Trophoblast cell (in vitro differentiated cells and primary cell): Measurements from ENCODE around the gene MTRF1.

ENCODE experiments used
- DNase-seq, 2 donors: peaks; one replicate each; pipeline ENCODE4 v3.0.0-alpha.2; 2016
- H2AFZ ChIP-seq: 2 replicates; pipeline ENCODE4 v1.6.1; 2013; ENCODE audit warnings: low read length, moderate library complexity, mild to moderate bottlenecking; ENCODE audit not compliant: insufficient read depth, poor library complexity
- H2AK5ac ChIP-seq: 2 replicates; pipeline ENCODE4 v1.6.1; 2013; ENCODE audit warnings: mild to moderate bottlenecking, low read length
- H2BK120ac ChIP-seq: 2 replicates; pipeline ENCODE4 v1.6.1; 2013; ENCODE audit warnings: low read length, mild to moderate bottlenecking, moderate library complexity; ENCODE audit not compliant: insufficient read depth, poor library complexity
- H2BK12ac ChIP-seq: 2 replicates; pipeline ENCODE4 v1.6.1; 2013; ENCODE audit warnings: mild to moderate bottlenecking, low read length, moderate library complexity
- H2BK5ac ChIP-seq: 2 replicates; pipeline ENCODE4 v1.6.1; 2013; ENCODE audit warnings: low read length, low read depth, moderate library complexity, mild to moderate bottlenecking; ENCODE audit not compliant: poor library complexity
- H3K14ac ChIP-seq: 2 replicates; pipeline ENCODE4 v1.6.1; 2013; ENCODE audit warnings: mild to moderate bottlenecking, low read length
- H3K18ac ChIP-seq: 2 replicates; pipeline ENCODE4 v1.6.1; 2013; ENCODE audit warnings: mild to moderate bottlenecking, low read length
- H3K23ac ChIP-seq: 2 replicates; pipeline ENCODE4 v1.6.1; 2013; ENCODE audit warnings: low read length
- H3K27ac ChIP-seq: 2 replicates; pipeline ENCODE4 v1.5.1; 2013; ENCODE audit warnings: low read depth, mild to moderate bottlenecking, inconsistent platforms, low read length, moderate library complexity
- H3K27me3 ChIP-seq: 2 replicates; pipeline ENCODE4 v1.6.1; 2013; ENCODE audit warnings: inconsistent platforms, mild to moderate bottlenecking, low read length, moderate library complexity; ENCODE audit not compliant: insufficient read depth
- H3K36me3 ChIP-seq, 2 experiments: 1 replicate in 1 of 2; 2 replicates in 1 of 2; pipeline ENCODE4 v1.6.1; 2013; ENCODE audit warnings: low read length in 2 of 2, mild to moderate bottlenecking in 2 of 2, moderate library complexity in 1 of 2; ENCODE audit not compliant: insufficient read depth in 2 of 2, control insufficient read depth in 1 of 2
- H3K4ac ChIP-seq: 2 replicates; pipeline ENCODE4 v1.6.1; 2013; ENCODE audit warnings: low read depth, mild to moderate bottlenecking, low read length, moderate library complexity
- H3K4me1 ChIP-seq, 2 experiments: 1 replicate in 1 of 2; 2 replicates in 1 of 2; pipeline ENCODE4 v1.6.1; 2013; ENCODE audit warnings: low read length in 2 of 2, mild to moderate bottlenecking in 2 of 2, moderate library complexity in 1 of 2; ENCODE audit not compliant: insufficient read depth in 2 of 2, control insufficient read depth in 1 of 2
- H3K4me2 ChIP-seq: 2 replicates; pipeline ENCODE4 v1.6.1; 2013; ENCODE audit warnings: inconsistent platforms, mild to moderate bottlenecking, low read length, moderate library complexity
- H3K4me3 ChIP-seq: 2 replicates; pipeline ENCODE4 v1.5.1; 2013; ENCODE audit warnings: mild to moderate bottlenecking, low read depth, low read length, inconsistent platforms
- H3K79me1 ChIP-seq: one replicate; pipeline ENCODE4 v1.6.1; 2013; ENCODE audit warnings: low read length
- H3K79me2 ChIP-seq: 2 replicates; pipeline ENCODE4 v1.6.1; 2013; ENCODE audit warnings: low read length, mild to moderate bottlenecking; ENCODE audit not compliant: control insufficient read depth, insufficient read depth, poor library complexity
- H3K9ac ChIP-seq: 2 replicates; pipeline ENCODE4 v1.6.1; 2013; ENCODE audit warnings: mild to moderate bottlenecking, low read length
- H3K9me3 ChIP-seq: 2 replicates; pipeline ENCODE4 v1.6.1; 2013; ENCODE audit warnings: low read depth, mild to moderate bottlenecking, control low read depth, inconsistent platforms, low read length; ENCODE audit not compliant: insufficient read depth
- H4K12ac ChIP-seq: 2 replicates; pipeline ENCODE4 v1.6.1; 2013; ENCODE audit warnings: low read depth, mild to moderate bottlenecking, low read length, moderate library complexity
- H4K8ac ChIP-seq: 2 replicates; pipeline ENCODE4 v1.6.1; 2013; ENCODE audit warnings: low read depth, mild to moderate bottlenecking, low read length, moderate library complexity
- H4K91ac ChIP-seq: one replicate; pipeline ENCODE4 v1.6.1; 2013; ENCODE audit warnings: low read depth, mild to moderate bottlenecking, low read length, moderate library complexity
- WGBS: extraction: QIAGEN DNeasy Blood & Tissue Kit; methylation state at CpG from one replicate; pipeline ENCODE4 v1.1.7; 2013; ENCODE audit warnings: missing lambda C conversion rate; ENCODE audit not compliant: insufficient read length, insufficient coverage; ENCODE audit errors: extremely low coverage; 5-methylcytosine and 5-hydroxymethylcytosine counted together

MTRF1 gene

GRCh38 chr13:41276824-41277223, 13.4 kb upstream of the MTRF1 start:
- Histone ChIP-seq H2AFZ (no peak overlapping the region), H3K23ac (no peak overlapping the region), H3K27me3 (no peaks in the 10 kb centered on the region), H3K79me2 (no peaks in the 10 kb centered on the region), H4K12ac (no peak overlapping the region), H3K4me1 (no peaks in the 10 kb centered on the region), H3K27ac (no peak overlapping the region), H4K91ac (no peak overlapping the region), H3K4me3 (no peak overlapping the region), H2BK5ac (no peak overlapping the region), H3K4me2 (no peak overlapping the region), H3K9ac (no peak overlapping the region), H2AK5ac (no peak overlapping the region), H3K79me1 (no peaks in the 10 kb centered on the region), H2BK120ac (no peak overlapping the region), H3K18ac (no peak overlapping the region), H3K9me3 (no peaks in the 10 kb centered on the region), H3K4ac (no peak overlapping the region), H3K36me3 (no peaks in the 10 kb centered on the region), H4K8ac (no peak overlapping the region), H3K14ac (no peak overlapping the region), H2BK12ac (no peak overlapping the region)
- no peak for DNase-seq

- no peaks in the 10 kb centered on the region for H3K27me3 ChIP-seq
- H3K79me2 ChIP-seq, result no peaks in the 10 kb centered on the region
- H3K36me3 ChIP-seq, result no peaks in the 10 kb centered on the region
- no peak overlapping the region for H3K9ac ChIP-seq
- no peak overlapping the region for H2BK5ac ChIP-seq
- H3K14ac ChIP-seq, result no peak overlapping the region
- no peak overlapping the region for H3K27ac ChIP-seq
- H3K4ac ChIP-seq, result no peak overlapping the region
- no peak overlapping the region for H3K18ac ChIP-seq
- no peak overlapping the region for H3K4me3 ChIP-seq
- no peak overlapping the region for H2BK120ac ChIP-seq
- no peak overlapping the region for H2BK12ac ChIP-seq
- WGBS, result no CpG with 5 or more reads among the region's 11 CpGs
- H3K23ac ChIP-seq, result no peak overlapping the region
- H3K9me3 ChIP-seq, result no peaks in the 10 kb centered on the region
- H2AK5ac ChIP-seq, result no peak overlapping the region
- H3K79me1 ChIP-seq, result no peaks in the 10 kb centered on the region
- no peak overlapping the region for H4K91ac ChIP-seq
- H2AFZ ChIP-seq, result no peak overlapping the region
- H4K8ac ChIP-seq, result no peak overlapping the region
- no peak for DNase-seq
- H3K4me2 ChIP-seq, result no peak overlapping the region
- no peaks in the 10 kb centered on the region for H3K4me1 ChIP-seq
- H4K12ac ChIP-seq, result no peak overlapping the region
Observed at GRCh38 chr13:41274881-41275280, 11.5 kb upstream of the MTRF1 start.

DNA sequence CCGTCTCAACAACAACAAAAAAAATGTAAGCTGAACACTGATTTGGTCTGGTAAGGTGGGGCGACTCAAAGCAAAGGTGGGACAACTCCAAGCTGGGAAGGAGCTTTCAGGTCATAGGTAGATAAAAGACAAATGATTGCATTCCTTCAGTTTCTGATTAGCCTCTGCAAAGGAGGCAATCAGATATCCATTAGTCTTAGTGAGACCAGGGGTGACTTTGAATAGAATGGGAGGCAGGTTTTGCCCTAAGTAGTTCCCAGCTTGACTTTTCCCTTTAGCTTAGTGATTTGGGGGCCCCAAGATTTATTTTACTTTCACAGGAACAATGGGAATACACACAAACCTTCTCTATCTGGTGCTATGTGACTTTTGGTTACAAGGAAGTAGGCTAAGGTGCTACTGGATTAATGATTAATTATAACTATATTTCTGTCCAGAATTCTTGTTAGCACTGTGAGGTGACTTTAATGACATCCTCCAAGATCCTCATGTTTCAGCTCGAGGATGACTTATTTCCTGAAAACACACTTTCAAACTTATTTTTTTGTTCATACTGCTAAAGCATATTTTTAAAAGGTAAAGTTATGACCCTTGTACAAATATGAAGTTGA, 10.6 kb upstream of the MTRF1 start:
- no peaks in the 10 kb centered on the region for H3K4me1 ChIP-seq
- no peak overlapping the region for H3K9ac ChIP-seq
- no peak overlapping the region for H2BK120ac ChIP-seq
- H3K79me2 ChIP-seq, result no peaks in the 10 kb centered on the region
- H4K8ac ChIP-seq, result no peak overlapping the region
- H4K91ac ChIP-seq, result no peak overlapping the region
- DNase-seq, result no peak
- no peak overlapping the region for H3K18ac ChIP-seq
- no peak overlapping the region for H3K23ac ChIP-seq
- no peak overlapping the region for H2BK5ac ChIP-seq
- no peak overlapping the region for H3K4me3 ChIP-seq
- H4K12ac ChIP-seq, result no peak overlapping the region
- H3K14ac ChIP-seq, result no peak overlapping the region
- no peaks in the 10 kb centered on the region for H3K9me3 ChIP-seq
- no CpG with 5 or more reads among the region's 3 CpGs for WGBS
- H3K79me1 ChIP-seq, result no peaks in the 10 kb centered on the region
- no peaks in the 10 kb centered on the region for H3K27me3 ChIP-seq
- H2AK5ac ChIP-seq, result no peak overlapping the region
- H3K4ac ChIP-seq, result no peak overlapping the region
- H3K27ac ChIP-seq, result no peak overlapping the region
- no peak overlapping the region for H3K4me2 ChIP-seq
- no peak overlapping the region for H2BK12ac ChIP-seq
- no peak overlapping the region for H2AFZ ChIP-seq
- no peaks in the 10 kb centered on the region for H3K36me3 ChIP-seq

DNA sequence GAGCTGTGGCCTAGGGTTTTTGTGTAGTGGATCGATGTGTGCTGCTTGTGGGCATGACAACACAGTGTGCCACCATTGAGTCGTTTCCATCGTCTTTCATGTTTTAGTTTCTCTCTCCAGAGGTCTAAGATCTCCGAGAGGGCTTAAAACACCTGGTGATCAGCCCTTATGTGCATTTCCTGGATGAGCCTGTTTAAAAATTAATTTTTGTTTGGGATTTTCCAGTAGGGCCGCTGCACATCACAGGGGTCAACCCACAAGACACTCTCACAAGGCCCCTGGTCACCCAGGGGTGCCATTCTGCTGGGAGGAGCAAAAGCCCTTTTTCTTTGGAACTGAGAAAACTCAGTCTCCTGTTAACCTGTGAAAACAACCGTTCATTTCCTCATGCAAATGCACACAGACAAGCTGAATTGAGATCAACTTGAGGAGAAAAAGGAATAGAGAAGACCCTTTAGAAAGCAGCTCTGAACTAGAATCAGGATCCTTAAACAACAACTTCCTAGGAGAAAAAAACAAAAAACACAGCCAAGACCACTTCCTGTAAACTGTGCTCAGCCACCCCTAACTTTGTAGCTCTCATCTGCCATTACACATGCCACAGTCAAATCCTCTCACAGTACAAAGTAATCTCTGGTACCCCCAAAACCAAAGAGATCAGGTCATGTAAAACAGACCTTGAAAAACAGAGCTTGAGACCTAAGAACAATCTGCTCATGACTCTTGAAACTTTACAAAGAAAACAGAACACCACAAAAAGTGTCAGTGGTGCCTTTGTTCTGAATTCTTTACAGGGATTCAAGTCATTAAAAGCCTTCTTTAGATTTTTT, 8.3 kb upstream of the MTRF1 start:
- no peak overlapping the region for H3K4me3 ChIP-seq
- H3K79me1 ChIP-seq, result no peaks in the 10 kb centered on the region
- no peak overlapping the region for H4K8ac ChIP-seq
- H3K4me2 ChIP-seq, result no peak overlapping the region
- no peak overlapping the region for H4K91ac ChIP-seq
- H2BK5ac ChIP-seq, result no peak overlapping the region
- H3K23ac ChIP-seq, result no peak overlapping the region
- H3K9me3 ChIP-seq, result peaks cover 3% of the 10 kb centered on the region
- no peak overlapping the region for H2AFZ ChIP-seq
- DNase-seq, result no peak
- WGBS, result no CpG with 5 or more reads among the region's 6 CpGs
- no peaks in the 10 kb centered on the region for H3K4me1 ChIP-seq
- no peak overlapping the region for H3K14ac ChIP-seq
- no peak overlapping the region for H3K18ac ChIP-seq
- H3K9ac ChIP-seq, result no peak overlapping the region
- H2BK12ac ChIP-seq, result no peak overlapping the region
- no peak overlapping the region for H3K4ac ChIP-seq
- no peaks in the 10 kb centered on the region for H3K27me3 ChIP-seq
- H3K27ac ChIP-seq, result no peak overlapping the region
- no peaks in the 10 kb centered on the region for H3K79me2 ChIP-seq
- no peaks in the 10 kb centered on the region for H3K36me3 ChIP-seq
- H2AK5ac ChIP-seq, result no peak overlapping the region
- H2BK120ac ChIP-seq, result no peak overlapping the region
- no peak overlapping the region for H4K12ac ChIP-seq
